Natural killer cell (primary cell): Measurements from ENCODE around the gene TNFAIP2. TPM values are rescaled to one million over a fixed set of nuclear protein-coding genes. Genes with fewer than 3 reads are reported as not detected.

Source experiments
- ATAC-seq, 3 donors: fragments of 150-1000 bp in 2 of 3; fragments of 200-7000 bp in 1 of 3; cut with Tn5 transposase; 1 replicate in 1 of 3; 2 replicates in 2 of 3; pipeline ENCODE4 v1.10.0; 2021; ENCODE audit warnings: mild to moderate bottlenecking in 2 of 3, moderate library complexity in 2 of 3
- DNase-seq, 2 donors: peaks; one replicate each; pipeline versions ENCODE4 v3.0.0 to v3.0.0-alpha.2; 2013 to 2021; ENCODE audit warnings: mixed read lengths in 1 of 2
- H3K27ac ChIP-seq: one replicate; pipeline ENCODE4 v1.5.1; 2013; ENCODE audit warnings: mild to moderate bottlenecking, low read length
- H3K27me3 ChIP-seq: one replicate; pipeline ENCODE4 v1.6.1; 2013; ENCODE audit warnings: low read length; ENCODE audit not compliant: control insufficient read depth, insufficient read depth
- H3K36me3 ChIP-seq: one replicate; pipeline ENCODE4 v1.6.1; 2013; ENCODE audit warnings: low read length; ENCODE audit not compliant: control insufficient read depth, insufficient read depth
- H3K4me1 ChIP-seq: one replicate; pipeline ENCODE4 v1.6.1; 2013; ENCODE audit warnings: low read length; ENCODE audit not compliant: control insufficient read depth, insufficient read depth
- H3K4me3 ChIP-seq: one replicate; pipeline ENCODE4 v1.5.1; 2013; ENCODE audit warnings: low read length
- H3K9me3 ChIP-seq: one replicate; pipeline ENCODE4 v1.6.1; 2013; ENCODE audit warnings: low read length; ENCODE audit not compliant: control insufficient read depth, insufficient read depth
- H3K27ac Mint-ChIP-seq, 2 donors: one replicate each; pipeline ENCODE4 v1.8.0; 2022; ENCODE audit warnings: mild to moderate bottlenecking in 2 of 2, mixed read lengths in 2 of 2, moderate library complexity in 1 of 2
- H3K27me3 Mint-ChIP-seq, 2 donors: one replicate each; pipeline ENCODE4 v1.8.0; 2022; ENCODE audit warnings: low read depth in 2 of 2, mixed read lengths in 2 of 2
- H3K36me3 Mint-ChIP-seq: one replicate; pipeline ENCODE4 v1.8.0; 2022; ENCODE audit warnings: mixed read lengths
- H3K4me1 Mint-ChIP-seq, 2 donors: one replicate each; pipeline ENCODE4 v1.8.0; 2022; ENCODE audit warnings: mixed read lengths in 2 of 2
- H3K4me3 Mint-ChIP-seq: one replicate; pipeline ENCODE4 v1.8.0; 2022; ENCODE audit warnings: mild to moderate bottlenecking, moderate library complexity, mixed read lengths
- H3K9me3 Mint-ChIP-seq, 2 donors: one replicate each; pipeline ENCODE4 v1.8.0; 2022; ENCODE audit warnings: mixed read lengths in 2 of 2
- CTCF ChIP-seq: fragments of 200-600 bp; IDR thresholded peaks from one replicate; pipeline ENCODE4 v1.8.0; 2022; ENCODE audit warnings: antibody characterized with exemption
- WGBS: methylation state at CpG from one replicate; pipeline ENCODE4 v1.1.7; 2013; ENCODE audit warnings: missing lambda C conversion rate; ENCODE audit not compliant: insufficient coverage; 5-methylcytosine and 5-hydroxymethylcytosine counted together
- intact Hi-C: fragments of 100-400 bp; cut with micrococcal nuclease; formaldehyde crosslinking; loops from one replicate; pipeline ENCODE4 v1.14.2; 2022
- total RNA-seq, 4 donors: library from RNA; stranded (reverse); fragments of 120-200 nt in 1 of 4; gene quantifications; one replicate each; pipeline versions ENCODE4 v1.2.3 to v1.2.4, GENCODE V29; 2013 to 2022

The TNFAIP2 gene
- total RNA-seq, 3 donors from 2014 or later (not counting 1 experiment from before 2014, with no cell fraction given), result 14.2 to 89.8 (median 50.1) TPM

GRCh38 chr14:103132381-103133209, 9.3 kb downstream of the TNFAIP2 start:
- no peak overlapping the region for H3K27ac Mint-ChIP-seq
- H3K4me1 ChIP-seq, result no peaks in the 10 kb centered on the region
- WGBS, result 88% methylated on average over 39 of the region's 39 CpGs

GRCh38 chr14:103133210-103134140, 10.2 kb downstream of the TNFAIP2 start:
- no peak for TF ChIP-seq CTCF
- Mint-ChIP-seq H3K9me3 (no peaks in the 10 kb centered on the region), H3K4me1 (peaks cover 0 to 4% of the 10 kb centered on the region in 2 donors), H3K4me3 (no peak overlapping the region), H3K27me3 (peaks cover 0 to 9% of the 10 kb centered on the region in 2 donors), H3K27ac (no peak overlapping the region), H3K36me3 (no peaks in the 10 kb centered on the region)
- intact Hi-C loops, result no loop called here
- no peaks in the 10 kb centered on the region for H3K4me1 ChIP-seq
- no peak overlapping the region for H3K27ac ChIP-seq
- no peaks in the 10 kb centered on the region for H3K36me3 ChIP-seq
- no peak overlapping the region for H3K4me3 ChIP-seq
- DNase-seq (no peak), ATAC-seq (no peak)
- 93% methylated on average over 25 of the region's 25 CpGs for WGBS
- no peaks in the 10 kb centered on the region for H3K27me3 ChIP-seq
- H3K9me3 ChIP-seq, result no peaks in the 10 kb centered on the region

More at GRCh38 chr14:103132381-103133209, 9.3 kb downstream of the TNFAIP2 start:
- H3K36me3 Mint-ChIP-seq, result no peaks in the 10 kb centered on the region
- Histone ChIP-seq H3K4me3 (no peak overlapping the region), H3K36me3 (no peaks in the 10 kb centered on the region), H3K9me3 (no peaks in the 10 kb centered on the region), H3K27ac (no peak overlapping the region), H3K27me3 (no peaks in the 10 kb centered on the region)
- no peak overlapping the region for H3K4me3 Mint-ChIP-seq
- no peak for DNase-seq
- TF ChIP-seq CTCF, result no peak
- H3K9me3 Mint-ChIP-seq, result no peaks in the 10 kb centered on the region
- H3K4me1 Mint-ChIP-seq, result peaks cover 0 to 4% of the 10 kb centered on the region in 2 donors
- no peak for ATAC-seq
- H3K27me3 Mint-ChIP-seq, result peaks cover 0 to 7% of the 10 kb centered on the region in 2 donors
- intact Hi-C loops, result no loop called here

- Mint-ChIP-seq H3K36me3 (no peaks in the 10 kb centered on the region), H3K4me3 (no peak overlapping the region), H3K27me3 (peaks cover 0 to 9% of the 10 kb centered on the region in 2 donors), H3K9me3 (no peaks in the 10 kb centered on the region), H3K4me1 (peaks cover 0 to 4% of the 10 kb centered on the region in 2 donors), H3K27ac (no peak overlapping the region)
- Histone ChIP-seq H3K27ac (no peak overlapping the region), H3K9me3 (no peaks in the 10 kb centered on the region), H3K4me3 (no peak overlapping the region), H3K36me3 (no peaks in the 10 kb centered on the region), H3K4me1 (no peaks in the 10 kb centered on the region), H3K27me3 (no peaks in the 10 kb centered on the region)
- DNase-seq (no peak), ATAC-seq (no peak)
- no peak for TF ChIP-seq CTCF
- intact Hi-C loops, result no loop called here
- WGBS, result 60% methylated on average over 1 of the region's 2 CpGs
These were observed 11.1 kb downstream of the TNFAIP2 start for GRCh38 chr14:103134405-103134804.
